ENCODE data around the gene ZNF322. TPM values are rescaled to one million over a fixed set of nuclear protein-coding genes. Genes with fewer than 3 reads are reported as not detected.
A peak's percentile ranks its signal among the peaks of the same experiment; 100 is the strongest.

The ZNF322 gene
- total RNA-seq, 1 donor from 2014 or later, result 35.0 TPM

GRCh38 chr6:26640806-26641205 is 18.7 kb downstream of the ZNF322 start:
- DNase-seq (ENCODE audit: low spot score), result no peak
- H3K27ac Mint-ChIP-seq (ENCODE audit: unreplicated experiment), result no peak overlapping the region
- peak overlapping the region; percentile 38 for H3K4me3 Mint-ChIP-seq (ENCODE audit: unreplicated experiment)
- H3K27me3 Mint-ChIP-seq (ENCODE audit: unreplicated experiment), result peaks cover 2% of the 10 kb centered on the region
- H3K36me3 Mint-ChIP-seq (ENCODE audit: low read depth, unreplicated experiment), result peaks cover 47% of the 10 kb centered on the region
- H3K9me3 Mint-ChIP-seq (ENCODE audit: unreplicated experiment), result no peaks in the 10 kb centered on the region
- TF ChIP-seq, protein P1, sequence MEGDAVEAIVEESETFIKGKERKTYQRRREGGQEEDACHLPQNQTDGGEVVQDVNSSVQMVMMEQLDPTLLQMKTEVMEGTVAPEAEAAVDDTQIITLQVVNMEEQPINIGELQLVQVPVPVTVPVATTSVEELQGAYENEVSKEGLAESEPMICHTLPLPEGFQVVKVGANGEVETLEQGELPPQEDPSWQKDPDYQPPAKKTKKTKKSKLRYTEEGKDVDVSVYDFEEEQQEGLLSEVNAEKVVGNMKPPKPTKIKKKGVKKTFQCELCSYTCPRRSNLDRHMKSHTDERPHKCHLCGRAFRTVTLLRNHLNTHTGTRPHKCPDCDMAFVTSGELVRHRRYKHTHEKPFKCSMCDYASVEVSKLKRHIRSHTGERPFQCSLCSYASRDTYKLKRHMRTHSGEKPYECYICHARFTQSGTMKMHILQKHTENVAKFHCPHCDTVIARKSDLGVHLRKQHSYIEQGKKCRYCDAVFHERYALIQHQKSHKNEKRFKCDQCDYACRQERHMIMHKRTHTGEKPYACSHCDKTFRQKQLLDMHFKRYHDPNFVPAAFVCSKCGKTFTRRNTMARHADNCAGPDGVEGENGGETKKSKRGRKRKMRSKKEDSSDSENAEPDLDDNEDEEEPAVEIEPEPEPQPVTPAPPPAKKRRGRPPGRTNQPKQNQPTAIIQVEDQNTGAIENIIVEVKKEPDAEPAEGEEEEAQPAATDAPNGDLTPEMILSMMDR (IDR thresholded peaks at IDR 0.05; ENCODE audit: unreplicated experiment), result no peak
- H3K4me1 Mint-ChIP-seq (ENCODE audit: unreplicated experiment), result no peaks in the 10 kb centered on the region

- Mint-ChIP-seq H3K36me3 (ENCODE audit: low read depth, unreplicated experiment) (no peaks in the 10 kb centered on the region), H3K27me3 (ENCODE audit: unreplicated experiment) (no peaks in the 10 kb centered on the region), H3K27ac (ENCODE audit: unreplicated experiment) (no peak overlapping the region), H3K9me3 (ENCODE audit: unreplicated experiment) (no peaks in the 10 kb centered on the region), H3K4me3 (ENCODE audit: unreplicated experiment) (no peak overlapping the region), H3K4me1 (ENCODE audit: unreplicated experiment) (no peaks in the 10 kb centered on the region)
- TF ChIP-seq, protein P1 (IDR thresholded peaks at IDR 0.05; ENCODE audit: unreplicated experiment), result no peak
- no peak for DNase-seq (ENCODE audit: low spot score)
These were observed 30.2 kb downstream of the ZNF322 start for GRCh38 chr6:26629359-26629758.

DNA sequence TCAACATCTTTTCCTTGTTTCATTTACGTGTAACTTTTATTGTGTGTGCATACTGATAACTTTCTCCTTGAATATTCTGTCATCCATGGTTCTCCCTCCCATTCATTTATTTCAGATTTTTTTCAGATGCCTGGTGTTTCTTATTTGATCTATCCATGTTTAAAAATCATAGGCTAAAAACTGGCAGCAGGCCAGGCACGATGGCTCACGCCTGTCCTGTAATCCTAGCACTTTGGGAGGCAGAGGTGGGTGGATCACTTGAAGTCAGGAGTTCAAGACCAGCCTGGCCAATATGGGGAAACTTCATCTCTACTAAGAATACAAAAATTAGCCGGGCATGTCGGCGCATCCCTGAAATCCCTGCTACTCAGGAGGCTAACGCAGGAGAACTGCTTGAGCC is 31.7 kb downstream of the ZNF322 start:
- Mint-ChIP-seq H3K4me1 (ENCODE audit: unreplicated experiment) (no peaks in the 10 kb centered on the region), H3K27ac (ENCODE audit: unreplicated experiment) (no peak overlapping the region), H3K4me3 (ENCODE audit: unreplicated experiment) (no peak overlapping the region), H3K9me3 (ENCODE audit: unreplicated experiment) (no peaks in the 10 kb centered on the region), H3K36me3 (ENCODE audit: low read depth, unreplicated experiment) (no peaks in the 10 kb centered on the region), H3K27me3 (ENCODE audit: unreplicated experiment) (no peaks in the 10 kb centered on the region)
- TF ChIP-seq, protein P1 (IDR thresholded peaks at IDR 0.05; ENCODE audit: unreplicated experiment), result no peak
- DNase-seq (ENCODE audit: low spot score), result no peak

- DNase-seq (ENCODE audit: low spot score), result no peak
- no peak overlapping the region for H3K4me3 Mint-ChIP-seq (ENCODE audit: unreplicated experiment)
- H3K27ac Mint-ChIP-seq (ENCODE audit: unreplicated experiment), result no peak overlapping the region
- TF ChIP-seq, protein P1 (IDR thresholded peaks at IDR 0.05; ENCODE audit: unreplicated experiment), result no peak
- no peaks in the 10 kb centered on the region for H3K9me3 Mint-ChIP-seq (ENCODE audit: unreplicated experiment)
- H3K4me1 Mint-ChIP-seq (ENCODE audit: unreplicated experiment), result no peaks in the 10 kb centered on the region
- no peaks in the 10 kb centered on the region for H3K27me3 Mint-ChIP-seq (ENCODE audit: unreplicated experiment)
- no peaks in the 10 kb centered on the region for H3K36me3 Mint-ChIP-seq (ENCODE audit: low read depth, unreplicated experiment)
These were observed 35.0 kb downstream of the ZNF322 start for GRCh38 chr6:26624557-26624956.

- no peaks in the 10 kb centered on the region for H3K36me3 Mint-ChIP-seq (ENCODE audit: low read depth, unreplicated experiment)
- H3K27ac Mint-ChIP-seq (ENCODE audit: unreplicated experiment), result no peak overlapping the region
- no peaks in the 10 kb centered on the region for H3K27me3 Mint-ChIP-seq (ENCODE audit: unreplicated experiment)
- DNase-seq (ENCODE audit: low spot score), result no peak
- H3K4me3 Mint-ChIP-seq (ENCODE audit: unreplicated experiment), result no peak overlapping the region
- TF ChIP-seq, protein P1 (IDR thresholded peaks at IDR 0.05; ENCODE audit: unreplicated experiment), result no peak
- no peaks in the 10 kb centered on the region for H3K9me3 Mint-ChIP-seq (ENCODE audit: unreplicated experiment)
- no peaks in the 10 kb centered on the region for H3K4me1 Mint-ChIP-seq (ENCODE audit: unreplicated experiment)
These were observed 36.1 kb downstream of the ZNF322 start for GRCh38 chr6:26623339-26623859.
